ENCODE data around the gene SLC6A18. TPM values are rescaled to one million over a fixed set of nuclear protein-coding genes. Genes with fewer than 3 reads are reported as not detected.

SLC6A18 gene, protein sequence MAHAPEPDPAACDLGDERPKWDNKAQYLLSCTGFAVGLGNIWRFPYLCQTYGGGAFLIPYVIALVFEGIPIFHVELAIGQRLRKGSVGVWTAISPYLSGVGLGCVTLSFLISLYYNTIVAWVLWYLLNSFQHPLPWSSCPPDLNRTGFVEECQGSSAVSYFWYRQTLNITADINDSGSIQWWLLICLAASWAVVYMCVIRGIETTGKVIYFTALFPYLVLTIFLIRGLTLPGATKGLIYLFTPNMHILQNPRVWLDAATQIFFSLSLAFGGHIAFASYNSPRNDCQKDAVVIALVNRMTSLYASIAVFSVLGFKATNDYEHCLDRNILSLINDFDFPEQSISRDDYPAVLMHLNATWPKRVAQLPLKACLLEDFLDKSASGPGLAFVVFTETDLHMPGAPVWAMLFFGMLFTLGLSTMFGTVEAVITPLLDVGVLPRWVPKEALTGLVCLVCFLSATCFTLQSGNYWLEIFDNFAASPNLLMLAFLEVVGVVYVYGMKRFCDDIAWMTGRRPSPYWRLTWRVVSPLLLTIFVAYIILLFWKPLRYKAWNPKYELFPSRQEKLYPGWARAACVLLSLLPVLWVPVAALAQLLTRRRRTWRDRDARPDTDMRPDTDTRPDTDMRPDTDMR
- total RNA-seq: not detected in 2 replicates

GRCh38 chr5:1225081-1225480 is at the start of gene SLC6A18:
Gene SLC6A18 (plus strand): TSS chr5:1225381. CDS start chr5:1225478, 97 bp downstream.
- intact Hi-C loops (cut with micrococcal nuclease): no loop called here

- intact Hi-C loops (cut with micrococcal nuclease): no loop called here
Measured at GRCh38 chr5:1175801-1176472, 49.2 kb upstream of the SLC6A18 start.

- intact Hi-C loops (cut with micrococcal nuclease): no loop called here
Measured at GRCh38 chr5:1176473-1177391, 48.4 kb upstream of the SLC6A18 start.

DNA sequence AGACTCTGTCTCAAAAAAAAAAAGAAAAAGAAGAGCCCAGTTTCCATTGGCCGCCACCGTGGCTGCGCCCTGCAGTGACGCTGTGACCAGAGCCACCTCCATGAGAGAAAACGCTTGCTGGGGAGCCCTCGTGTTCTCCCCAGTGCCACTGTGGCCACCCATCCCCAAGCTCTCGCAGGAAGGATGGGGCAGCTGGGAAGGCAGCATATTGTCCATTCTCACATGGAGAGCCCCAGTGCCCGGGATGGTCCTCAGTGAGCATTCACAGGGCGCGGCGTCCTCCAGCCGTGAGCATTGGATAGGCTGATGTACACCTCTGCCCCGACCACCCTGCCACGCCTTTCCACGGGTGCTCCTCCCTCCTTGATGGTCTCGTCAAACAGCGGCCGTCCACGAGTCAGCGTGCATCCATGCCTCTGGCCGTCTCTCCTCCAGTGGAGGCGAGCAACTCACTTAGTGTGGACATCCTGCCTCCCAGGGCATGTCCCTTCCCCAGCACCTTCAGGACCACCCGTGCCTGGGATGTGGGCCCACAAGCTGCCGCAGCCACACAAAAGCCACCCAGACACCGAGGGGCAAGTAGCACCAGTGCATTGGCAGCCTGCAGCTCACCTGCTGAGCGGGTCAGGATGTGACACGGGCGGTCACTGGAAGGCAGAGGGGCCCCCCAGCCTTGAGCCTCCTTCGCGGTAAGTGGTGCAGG is 47.2 kb upstream of the SLC6A18 start:
- intact Hi-C loops (cut with micrococcal nuclease): no loop called here

DNA sequence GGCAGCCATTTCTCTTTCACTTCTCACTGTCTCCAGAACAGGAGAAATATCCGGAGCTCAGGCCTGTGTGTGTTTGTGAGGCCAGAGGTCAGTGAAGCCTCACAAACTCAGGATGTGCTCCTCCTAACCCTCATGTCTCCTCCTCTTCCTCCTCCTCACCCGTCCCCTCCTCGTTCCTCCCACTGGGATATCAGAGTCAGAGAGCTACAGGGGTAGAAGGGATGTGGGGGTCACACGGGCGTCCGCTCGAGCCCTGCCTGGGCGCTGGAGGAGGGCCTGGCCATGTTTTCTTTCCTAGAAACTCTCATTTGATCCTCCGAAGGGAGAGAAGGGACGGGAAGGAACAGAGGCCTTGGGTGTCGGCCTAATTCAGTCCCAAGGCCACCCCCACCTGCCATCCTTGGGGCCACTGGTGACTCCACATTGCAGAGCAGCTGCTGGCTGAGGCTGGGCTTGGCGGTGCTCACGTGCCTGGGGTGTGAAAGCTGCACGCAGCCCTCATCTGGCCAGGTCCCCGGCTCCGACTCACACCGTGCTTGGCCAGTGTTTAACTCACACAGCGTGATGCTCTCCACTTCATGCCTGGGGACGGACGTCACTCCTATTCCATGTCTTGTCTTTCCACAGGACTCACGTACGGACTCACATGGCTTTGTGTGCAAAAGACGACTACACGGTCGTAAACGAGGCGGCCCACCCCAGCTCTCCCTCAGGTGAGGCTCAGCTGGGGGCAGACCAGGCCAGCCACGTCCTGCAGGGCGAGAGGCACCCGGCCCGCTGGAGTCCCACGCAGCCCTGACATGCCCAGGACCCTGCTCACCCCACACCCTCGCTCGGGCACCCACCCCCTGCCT is 46.4 kb upstream of the SLC6A18 start:
- intact Hi-C loops (cut with micrococcal nuclease): no loop called here

DNA sequence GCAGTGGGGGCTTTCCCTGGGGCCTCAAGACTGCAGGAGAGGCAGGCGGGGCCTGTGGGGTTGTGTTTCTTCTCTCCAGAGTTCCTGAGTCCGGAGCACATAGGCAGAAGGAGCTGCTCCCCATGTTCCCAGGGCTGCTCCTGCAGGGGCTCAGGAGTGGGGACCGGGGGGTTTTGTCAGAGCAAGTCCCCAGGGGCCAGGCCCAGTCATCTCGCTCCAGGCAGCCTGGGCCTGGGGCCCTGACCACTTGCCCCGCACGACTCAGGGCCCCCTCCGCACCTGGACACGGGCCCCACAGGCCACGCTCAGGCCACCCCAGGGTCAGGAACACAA is 45.8 kb upstream of the SLC6A18 start:
- intact Hi-C loops (cut with micrococcal nuclease): no loop called here

DNA sequence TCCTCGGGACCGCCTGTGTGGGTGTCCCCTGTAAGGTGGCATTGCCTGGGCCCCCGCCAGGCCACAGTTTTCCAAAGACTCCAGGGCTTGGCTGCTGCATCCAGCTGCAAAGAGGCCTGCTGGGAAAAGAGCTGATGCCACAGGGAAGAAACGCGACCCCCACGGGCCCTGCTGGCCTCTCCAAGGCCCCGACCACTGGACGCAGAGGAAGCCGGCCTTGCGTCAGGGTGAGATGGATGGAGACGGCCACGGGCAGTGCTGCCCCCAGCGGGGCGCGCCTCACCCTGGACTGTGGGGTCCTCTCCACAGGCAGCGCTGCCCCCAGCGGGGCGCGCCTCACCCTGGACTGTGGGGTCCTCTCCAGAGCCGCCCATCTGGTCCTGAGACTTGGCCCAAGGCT is 45.1 kb upstream of the SLC6A18 start:
- intact Hi-C loops (cut with micrococcal nuclease): no loop called here

GRCh38 chr5:1180841-1181271 is 44.3 kb upstream of the SLC6A18 start:
- intact Hi-C loops (cut with micrococcal nuclease): no loop called here

DNA sequence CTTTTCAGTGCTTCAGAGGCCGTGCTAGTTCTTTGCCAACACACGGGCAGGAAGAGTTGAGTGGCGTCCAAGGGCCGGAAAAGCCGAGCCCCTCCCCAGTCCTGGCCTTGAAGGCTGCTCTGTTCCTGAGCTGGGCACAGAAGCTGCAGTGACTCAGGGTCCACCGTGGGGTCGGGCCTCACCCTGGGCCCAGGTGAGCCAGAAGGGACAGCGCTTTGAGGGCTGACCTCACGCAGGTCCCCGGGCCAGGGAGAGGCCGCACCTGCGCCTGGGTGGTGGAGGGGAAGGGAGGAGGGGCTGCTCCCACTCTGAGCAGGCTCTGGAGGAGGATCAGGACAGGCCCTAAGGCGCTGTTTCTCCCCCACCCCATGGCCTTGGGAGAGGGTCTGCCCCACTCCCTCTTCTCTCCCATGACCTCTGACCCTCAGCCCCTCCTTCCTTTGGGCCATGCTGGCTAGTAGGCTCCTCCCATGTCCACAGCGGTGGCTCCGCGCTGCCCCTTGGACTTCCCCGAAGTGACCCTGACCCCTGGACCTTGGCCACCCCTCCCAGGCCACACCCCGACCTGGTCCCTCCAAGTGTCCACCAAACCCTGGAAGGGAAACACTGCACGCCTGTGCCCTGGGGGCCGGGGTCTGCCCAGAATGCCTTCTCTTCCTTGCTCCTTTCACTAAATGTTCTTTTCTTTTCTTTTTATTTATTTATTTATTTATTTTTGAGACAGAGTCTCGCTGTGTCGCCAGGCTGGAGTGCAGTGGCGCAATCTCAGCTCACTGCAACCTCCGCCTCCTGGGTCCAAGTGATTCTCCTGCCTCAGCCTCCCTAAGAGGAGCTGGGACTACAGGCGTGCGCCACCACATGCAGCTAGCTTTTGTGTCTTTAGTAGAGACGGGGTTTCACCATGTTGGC is 43.5 kb upstream of the SLC6A18 start:
- intact Hi-C loops (cut with micrococcal nuclease): no loop called here

DNA sequence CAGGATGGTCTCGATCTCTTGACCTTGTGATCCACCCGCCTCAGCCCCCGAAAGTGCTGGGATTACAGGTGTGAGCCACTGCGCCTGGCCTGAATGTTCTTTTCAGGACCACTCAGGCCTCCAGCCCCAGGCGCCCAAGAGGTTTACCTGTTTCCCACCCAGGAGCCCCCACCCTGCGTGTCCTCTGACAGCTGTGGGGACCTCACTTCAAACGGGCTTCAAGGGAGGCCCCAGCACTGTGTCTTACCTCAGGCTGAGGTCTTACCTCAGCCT is 42.9 kb upstream of the SLC6A18 start:
- intact Hi-C loops (cut with micrococcal nuclease): no loop called here

DNA sequence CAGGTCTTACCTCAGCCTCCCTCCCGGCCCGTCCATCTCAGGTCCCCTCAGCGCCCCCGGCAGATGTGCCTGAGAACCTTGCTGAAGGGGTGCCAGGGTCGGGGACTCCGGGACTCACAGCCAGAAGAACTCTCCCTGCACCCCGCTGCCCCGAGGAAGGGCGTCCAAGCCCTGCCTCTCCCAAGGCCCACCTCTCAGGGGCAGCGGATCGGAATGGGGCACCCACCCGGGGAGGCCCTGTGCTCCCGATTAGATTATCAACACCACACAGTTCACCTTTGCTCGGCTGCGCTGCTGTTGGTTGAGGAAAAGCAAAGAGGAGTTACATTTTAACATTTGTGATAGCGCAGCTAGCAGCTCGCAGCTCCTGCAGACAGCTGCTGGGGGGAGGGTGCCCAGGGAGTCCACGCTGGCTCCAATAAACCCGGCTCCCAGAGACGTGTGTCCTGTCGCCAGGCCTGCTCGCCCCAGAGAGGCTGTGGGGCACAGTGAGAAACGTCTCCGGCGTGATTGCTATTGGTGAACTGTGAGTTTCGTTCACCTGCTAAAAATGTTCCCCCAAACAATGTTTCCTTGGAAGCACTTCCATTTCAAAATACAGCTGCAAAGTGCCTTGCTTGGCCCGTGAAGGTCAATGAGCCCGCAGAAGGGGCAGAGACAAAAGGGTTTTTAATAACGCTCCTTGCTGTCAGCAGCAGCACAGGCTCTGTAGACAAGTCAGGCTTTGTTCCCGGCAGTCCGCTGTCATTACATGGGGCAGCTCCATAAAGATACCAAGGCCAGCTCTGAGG is 42.4 kb upstream of the SLC6A18 start:
- intact Hi-C loops (cut with micrococcal nuclease): no loop called here

DNA sequence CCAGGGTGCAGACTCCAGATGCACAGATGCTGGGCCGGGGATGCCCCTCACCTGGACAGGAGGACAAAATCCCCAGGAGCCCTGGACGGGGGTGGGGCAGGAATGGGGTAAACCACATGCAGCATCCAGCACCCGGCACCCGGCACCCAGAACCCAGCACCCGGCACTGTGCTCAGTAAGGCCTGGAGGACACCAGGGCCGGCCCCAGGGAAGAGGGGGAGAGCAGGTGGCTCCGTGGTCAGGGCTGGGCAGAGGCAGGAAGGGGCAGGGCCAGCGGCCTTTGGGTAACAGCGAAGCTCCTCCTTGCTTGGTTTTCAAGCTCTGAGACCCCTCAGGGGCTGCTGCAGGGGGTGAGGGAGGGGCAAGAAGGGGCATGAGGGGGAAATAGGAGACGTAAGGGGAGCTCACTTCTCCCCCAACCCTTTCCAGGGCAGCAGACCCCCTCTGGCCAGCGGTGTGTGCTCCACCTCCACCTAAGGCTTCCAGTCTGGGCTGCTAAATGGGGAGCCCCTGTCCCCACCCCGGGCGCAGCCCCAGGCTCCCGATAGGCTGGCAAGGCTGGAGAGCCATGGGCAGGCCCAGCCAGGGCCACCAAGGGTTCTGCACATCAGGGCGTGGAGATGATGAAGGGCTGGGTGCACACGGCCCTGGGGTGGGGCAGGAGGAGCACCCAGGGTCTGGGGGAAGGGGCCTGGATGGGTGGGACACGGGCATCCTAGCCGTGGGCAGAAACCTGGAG is 41.6 kb upstream of the SLC6A18 start:
- intact Hi-C loops (cut with micrococcal nuclease): no loop called here

DNA sequence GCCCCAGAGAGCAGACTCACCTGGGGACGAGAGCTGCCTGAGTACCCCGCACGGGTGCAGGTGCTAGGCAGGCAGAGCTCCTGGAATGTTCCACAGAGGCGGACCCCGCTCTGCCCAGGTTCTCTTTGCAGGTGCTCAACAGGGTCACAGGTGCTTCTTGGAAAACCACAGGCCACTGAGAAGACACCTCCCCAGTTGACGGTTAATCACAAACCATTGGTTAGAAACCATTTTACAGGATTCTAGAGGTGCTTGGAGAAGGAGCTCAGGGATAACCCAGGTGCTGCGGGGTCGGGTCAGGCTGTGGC is 41.1 kb upstream of the SLC6A18 start:
- intact Hi-C loops (cut with micrococcal nuclease): no loop called here

DNA sequence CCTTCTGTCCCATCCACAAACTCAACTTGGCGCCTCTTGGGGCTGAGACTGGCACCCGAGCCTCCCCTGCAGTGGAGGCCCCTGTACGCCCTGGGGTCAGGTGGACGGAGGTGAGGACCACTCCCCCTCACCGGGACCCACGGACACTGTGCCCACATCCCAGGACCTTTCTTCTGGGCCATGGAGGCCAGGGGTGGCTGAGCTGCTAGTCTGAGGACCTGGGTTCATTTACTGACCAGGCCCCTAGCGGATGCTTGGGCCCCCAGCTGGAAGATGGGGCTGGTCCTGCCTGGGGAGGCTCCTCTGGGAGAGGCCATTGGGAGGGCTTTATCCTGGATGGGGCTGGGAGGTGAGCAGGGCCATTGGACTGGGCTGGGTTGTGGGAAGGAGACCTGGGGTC is 40.7 kb upstream of the SLC6A18 start:
- intact Hi-C loops (cut with micrococcal nuclease): no loop called here

- intact Hi-C loops (cut with micrococcal nuclease): no loop called here
Measured at GRCh38 chr5:1185038-1185627, 40.0 kb upstream of the SLC6A18 start.

DNA sequence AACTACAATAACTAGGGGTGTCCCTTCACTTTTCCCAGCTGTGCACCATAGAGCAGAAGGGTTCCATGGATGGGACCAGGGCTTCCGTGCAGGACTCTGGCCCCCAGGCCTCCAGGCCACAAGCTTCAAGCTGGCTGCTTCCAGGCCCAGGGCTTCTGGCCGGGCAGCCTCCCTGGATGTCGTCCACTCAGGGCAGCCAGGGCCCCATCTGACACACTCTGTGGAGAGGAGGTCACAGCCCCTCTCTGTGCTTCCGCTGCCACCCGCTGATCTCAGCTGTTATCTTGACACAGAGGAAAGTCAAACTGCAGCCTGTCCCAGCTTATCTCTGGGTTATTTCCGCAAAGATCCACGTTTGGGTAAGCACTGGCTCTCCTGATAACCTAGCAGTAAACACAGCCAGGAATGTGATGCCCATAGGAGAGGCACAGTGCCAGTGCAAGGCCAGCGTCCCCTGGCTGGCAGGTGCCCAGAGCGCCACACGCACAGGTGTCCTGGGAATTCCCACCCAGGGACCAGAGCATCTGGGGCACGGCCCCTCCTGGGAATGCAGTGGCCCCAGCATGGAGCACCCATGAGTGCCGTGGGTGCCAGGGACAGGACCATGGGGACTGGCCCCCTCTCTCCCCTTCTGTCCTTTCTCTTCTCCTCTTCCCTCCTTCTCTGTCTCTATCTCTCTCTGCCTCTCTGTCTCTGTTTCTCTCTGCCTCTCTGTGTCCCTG is 39.4 kb upstream of the SLC6A18 start:
- intact Hi-C loops (cut with micrococcal nuclease): no loop called here
